Motor neuron (in vitro differentiated cells): ENCODE data around the gene CHRNB4. TPM values are rescaled to one million over a fixed set of nuclear protein-coding genes. Genes with fewer than 3 reads are reported as not detected.

ENCODE experiments used
- ATAC-seq, 8 experiments: fragments of 200-7000 bp; cut with Tn5 transposase; replicated peaks in 6 of 8; 2 replicates each; pipeline ENCODE4 v1.8.0; 2021; ENCODE audit warnings: mild to moderate bottlenecking in 8 of 8, moderate library complexity in 8 of 8
- H3K27ac ChIP-seq, 2 donors: fragments of 250-450 bp; sonication (Bioruptor Pico); 2 replicates each; pipeline ENCODE4 v1.9.0; 2021; ENCODE audit warnings: antibody characterized with exemption in 2 of 2, mild to moderate bottlenecking in 2 of 2, moderate library complexity in 1 of 2
- H3K4me1 ChIP-seq, 2 donors: fragments of 250-450 bp; sonication (Bioruptor Pico); replicated peaks in 1 of 2; 2 replicates each; pipeline ENCODE4 v1.6.1; 2021; ENCODE audit warnings: antibody characterized with exemption in 2 of 2, mild to moderate bottlenecking in 2 of 2, moderate library complexity in 1 of 2
- H3K4me3 ChIP-seq, 5 donors: fragments of 250-450 bp; sonication (Bioruptor Pico); 2 replicates each; pipeline ENCODE4 v1.9.0; 2021; ENCODE audit warnings: antibody characterized with exemption in 5 of 5, mild to moderate bottlenecking in 5 of 5, moderate library complexity in 4 of 5
- WGBS, 10 experiments: fragments of 450-650 bp; shearing (Covaris generic); methylation state at CpG; one replicate each; pipeline ENCODE4 v1.0.0; 2022; 5-methylcytosine and 5-hydroxymethylcytosine counted together
- in situ Hi-C, 9 experiments: fragments of 400-800 bp; cut with MboI; loops; one replicate each; pipeline ENCODE4 v1.15.0; 2021; ENCODE audit warnings: low sequenced_read_pairs in 9 of 9, low pct_unique_long_range_greater_than_20kb in 2 of 9; ENCODE audit not compliant: unreplicated experiment in 9 of 9
- total RNA-seq, 8 experiments: library from RNA; unstranded; fragments of 300-600 nt; gene quantifications; 2 replicates each; pipeline versions ENCODE4 v1.2.3 to v1.2.4, GENCODE V29; 2022

Gene CHRNB4
- total RNA-seq, 8 experiments from 2014 or later = 0.31 to 8.7 (median 3.4) TPM

DNA sequence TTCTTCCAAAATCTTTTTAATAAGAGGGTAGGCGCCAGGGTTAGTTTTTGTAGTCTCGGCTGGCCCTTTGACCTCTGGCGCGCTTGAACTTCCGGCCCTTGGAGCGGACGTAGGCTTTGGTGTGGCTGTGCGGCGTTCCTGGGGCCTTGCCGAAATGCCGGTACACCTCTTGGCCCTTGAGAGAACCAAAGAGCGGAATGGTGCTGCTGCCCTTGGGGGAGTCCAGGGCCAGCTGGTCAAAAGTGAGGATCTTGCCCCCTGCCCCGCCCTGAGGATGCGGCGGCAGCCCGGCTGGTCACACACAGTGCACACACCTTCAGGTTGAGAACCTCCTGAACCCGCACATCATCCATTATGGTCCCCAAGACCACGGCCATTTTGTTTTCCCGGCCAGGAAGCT is 20.0 kb upstream of the CHRNB4 start:
- Histone ChIP-seq H3K4me1 (peaks cover 0 to 6% of the 10 kb centered on the region in 2 donors), H3K27ac (no peak overlapping the region), H3K4me3 (no peak overlapping the region)
- 33 to 98% (median 92%) methylated on average over 1 to 13 of the region's 19 CpGs; no CpG with 5 or more reads in 1 of the 10 experiments for WGBS, 10 experiments
- no peak for ATAC-seq
- in situ Hi-C loops = no loop called here

DNA sequence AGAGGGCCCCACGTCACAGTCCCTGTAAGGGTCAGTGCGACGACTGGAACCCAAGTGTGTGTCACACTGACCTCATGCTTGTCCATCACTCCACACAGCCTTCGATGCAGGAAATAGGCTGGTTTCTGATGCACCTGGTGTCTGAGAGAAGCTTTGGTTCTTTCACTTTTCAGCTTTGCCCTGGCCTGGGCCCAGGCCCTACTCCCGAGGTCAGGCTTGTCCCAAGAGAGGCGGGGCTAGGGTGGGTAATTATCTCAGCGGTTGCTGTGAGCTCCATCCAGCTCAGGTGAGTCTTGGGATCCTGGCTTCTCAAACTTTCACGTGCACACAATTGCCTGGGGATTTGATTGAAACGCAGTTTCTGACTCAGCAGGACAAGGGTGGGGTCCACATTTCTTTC is 19.6 kb upstream of the CHRNB4 start:
- ATAC-seq = no peak

GRCh38 chr15:78658823-78659222 is 17.8 kb upstream of the CHRNB4 start:
- H3K27ac ChIP-seq = no peak overlapping the region
- no peak for ATAC-seq
- H3K4me3 ChIP-seq = no peak overlapping the region
- in situ Hi-C loops = no loop called here
- H3K4me1 ChIP-seq = peaks cover 0 to 6% of the 10 kb centered on the region in 2 donors

More for the DNA sequence above, 19.6 kb upstream of the CHRNB4 start:
- 12 to 90% (median 63%) methylated on average over 2 to 6 of the region's 9 CpGs; no CpG with 5 or more reads in 4 of the 10 experiments for WGBS, 10 experiments
- Histone ChIP-seq H3K4me3 (no peak overlapping the region), H3K27ac (no peak overlapping the region), H3K4me1 (peaks cover 0 to 6% of the 10 kb centered on the region in 2 donors)
- in situ Hi-C loops = no loop called here

- in situ Hi-C loops = no loop called here
- Histone ChIP-seq H3K4me1 (peaks cover 7 to 10% of the 10 kb centered on the region in 2 donors), H3K4me3 (no peak overlapping the region), H3K27ac (no peak overlapping the region)
- ATAC-seq = no peak
- 0 to 90% (median 81%) methylated on average over 1 to 4 of the region's 4 CpGs; no CpG with 5 or more reads in 3 of the 10 experiments for WGBS, 10 experiments
These were observed 13.3 kb upstream of the CHRNB4 start for GRCh38 chr15:78654272-78654671.

DNA sequence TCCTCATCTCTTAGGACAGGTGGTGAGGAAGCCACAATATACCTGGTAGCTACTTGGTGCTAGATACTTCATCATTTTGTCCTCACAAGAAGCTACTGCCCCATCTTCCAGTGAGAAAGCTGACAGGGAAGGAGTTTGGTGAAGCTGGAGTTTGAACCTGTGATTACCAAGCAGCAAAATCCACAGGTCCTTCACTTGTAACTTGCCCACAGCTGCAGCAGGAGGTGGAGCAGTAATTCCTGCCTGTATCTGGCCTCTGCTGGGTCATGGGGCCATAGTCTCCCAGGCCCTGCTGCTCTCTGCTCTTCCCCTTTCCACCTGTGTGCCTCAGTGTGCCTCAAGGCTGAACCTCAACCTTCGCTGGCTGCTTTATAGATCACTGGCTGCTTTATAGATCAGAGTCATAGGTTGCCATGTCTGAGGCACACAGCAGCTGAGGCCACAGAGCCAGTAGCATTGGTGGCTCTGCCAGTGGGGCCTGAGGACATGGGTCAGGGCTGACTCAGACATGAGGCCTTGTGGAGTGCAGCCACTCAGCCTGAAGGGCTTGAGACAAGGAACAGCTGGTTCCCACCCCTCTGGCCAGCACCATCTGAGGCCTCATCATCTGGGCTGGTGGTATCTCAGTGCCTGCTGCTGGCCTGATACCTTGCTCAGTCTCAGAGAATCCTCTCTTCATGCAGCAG is 11.1 kb upstream of the CHRNB4 start:
- Histone ChIP-seq H3K4me3 (no peak overlapping the region), H3K27ac (no peak overlapping the region), H3K4me1 (peaks cover 10 to 13% of the 10 kb centered on the region in 2 donors)
- ATAC-seq = peak in 2 of 8 experiments; percentile 36 to 67
- in situ Hi-C loops = no loop called here
- WGBS, 10 experiments = 86 to 100% methylated on average over 1 of the region's 1 CpG; no CpG with 5 or more reads in 8 of the 10 experiments

- no peak overlapping the region for H3K27ac ChIP-seq
- ATAC-seq = peak in 1 of 8 experiments; percentile 16
- WGBS, 10 experiments = 40 to 83% (median 54%) methylated on average over 1 to 2 of the region's 3 CpGs; no CpG with 5 or more reads in 6 of the 10 experiments
- in situ Hi-C loops = no loop called here
- H3K4me1 ChIP-seq = peaks cover 10 to 13% of the 10 kb centered on the region in 2 donors
- no peak overlapping the region for H3K4me3 ChIP-seq
These were observed 10.0 kb upstream of the CHRNB4 start for GRCh38 chr15:78651007-78651406.

DNA sequence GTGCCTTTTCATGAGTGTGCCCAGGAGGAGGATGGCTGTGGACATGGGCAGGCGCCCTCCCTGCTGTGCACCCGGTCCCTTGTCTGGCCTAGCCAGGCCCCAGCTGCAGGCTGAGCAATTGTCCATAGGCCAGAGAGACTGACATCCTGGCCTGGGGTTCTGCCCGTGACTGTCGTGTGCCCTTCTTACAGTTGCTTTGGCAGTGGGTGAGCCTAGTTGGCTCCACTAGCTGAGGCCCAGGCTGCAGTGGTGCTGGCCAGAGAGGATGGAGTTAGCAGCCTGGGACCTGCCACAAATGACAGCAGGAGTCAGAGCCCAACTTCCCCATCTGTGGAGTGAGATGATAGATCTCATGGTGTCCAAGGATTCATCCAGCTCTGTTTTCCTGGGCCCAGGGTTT is 9.0 kb upstream of the CHRNB4 start:
- peaks cover 10 to 13% of the 10 kb centered on the region in 2 donors for H3K4me1 ChIP-seq
- ATAC-seq = no peak
- no peak overlapping the region for H3K4me3 ChIP-seq
- 80 to 100% (median 91%) methylated on average over 2 to 3 of the region's 4 CpGs; no CpG with 5 or more reads in 4 of the 10 experiments for WGBS, 10 experiments
- no peak overlapping the region for H3K27ac ChIP-seq
- in situ Hi-C loops = no loop called here

- Histone ChIP-seq H3K27ac (no peak overlapping the region), H3K4me1 (peaks cover 12 to 19% of the 10 kb centered on the region in 2 donors), H3K4me3 (no peak overlapping the region)
- ATAC-seq = no peak
- WGBS, 10 experiments = 18 to 100% (median 90%) methylated on average over 1 to 4 of the region's 4 CpGs; no CpG with 5 or more reads in 2 of the 10 experiments
- in situ Hi-C loops = loop anchor here in 1 of 9 experiments (25.0 kb wide), 1 partner anchor 542 kb away; no protein-coding TSS in a partner anchor
These were observed 4.0 kb upstream of the CHRNB4 start for GRCh38 chr15:78645009-78645408.

GRCh38 chr15:78642331-78642730 is 1.3 kb upstream of the CHRNB4 start:
- peaks cover 21 to 25% of the 10 kb centered on the region in 2 donors for H3K4me1 ChIP-seq
- ATAC-seq = no peak
- no peak overlapping the region for H3K4me3 ChIP-seq
- in situ Hi-C loops = loop anchor here in 1 of 9 experiments (25.0 kb wide), 1 partner anchor 545 kb away; no protein-coding TSS in a partner anchor
- WGBS, 10 experiments = 60 to 100% (median 89%) methylated on average over 1 to 5 of the region's 5 CpGs; no CpG with 5 or more reads in 1 of the 10 experiments
- no peak overlapping the region for H3K27ac ChIP-seq

- in situ Hi-C loops = loop anchor here in 1 of 9 experiments (25.0 kb wide), 1 partner anchor 545 kb away; no protein-coding TSS in a partner anchor
- H3K4me1 ChIP-seq = peaks cover 21 to 26% of the 10 kb centered on the region in 2 donors
- H3K27ac ChIP-seq = no peak overlapping the region
- 20 to 100% (median 75%) methylated on average over 1 to 8 of the region's 11 CpGs; no CpG with 5 or more reads in 1 of the 10 experiments for WGBS, 10 experiments
- no peak for ATAC-seq
- H3K4me3 ChIP-seq = peak overlapping the region in 3 of 5 donors; percentile 47 to 56 (median 48)
These were observed 802 bp upstream of the CHRNB4 start for GRCh38 chr15:78641749-78642275.

DNA sequence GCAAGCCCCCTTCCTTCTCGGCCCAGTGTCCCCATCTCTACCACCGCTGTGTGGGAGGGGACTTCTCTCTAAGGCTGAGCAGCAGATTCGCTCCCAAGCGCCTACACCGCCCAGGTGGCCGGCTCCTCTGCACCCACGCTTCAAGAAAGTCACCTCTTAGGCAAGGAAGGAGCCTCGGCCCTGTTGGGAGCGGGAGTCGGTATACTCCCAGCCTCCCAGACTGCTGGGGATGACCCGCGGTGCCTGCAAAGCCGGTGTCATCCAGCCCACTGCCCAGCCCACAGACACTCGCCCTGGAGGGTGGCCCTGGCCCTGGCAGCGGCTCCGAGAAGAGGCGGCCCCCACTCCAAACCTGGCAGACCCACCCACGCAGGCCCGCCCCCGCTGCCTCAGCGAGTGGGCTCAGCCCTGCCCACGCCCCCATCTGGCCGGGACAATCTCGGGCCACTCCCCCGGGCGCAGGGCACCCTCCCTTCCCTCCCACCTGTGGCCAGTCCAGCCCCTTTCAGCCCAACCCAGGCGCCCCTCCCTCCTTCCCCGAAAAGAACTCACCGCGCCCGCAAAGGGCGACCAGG is 396 bp downstream of the CHRNB4 start:
- peak; percentile 18 to 60 (median 54) for ATAC-seq
- in situ Hi-C loops = loop anchor here in 1 of 9 experiments (25.0 kb wide), 1 partner anchor 547 kb away; no protein-coding TSS in a partner anchor
- Histone ChIP-seq H3K27ac (no peak overlapping the region), H3K4me3 (peak overlapping the region; percentile 41 to 56 (median 48)), H3K4me1 (peaks cover 21 to 26% of the 10 kb centered on the region in 2 donors)
- 59 to 60% methylated on average over 2 to 3 of the region's 32 CpGs; no CpG with 5 or more reads in 8 of the 10 experiments for WGBS, 10 experiments

- H3K27ac ChIP-seq = no peak overlapping the region
- 0% methylated on average over 1 of the region's 4 CpGs; no CpG with 5 or more reads in 6 of the 10 experiments for WGBS, 10 experiments
- ATAC-seq = peak; percentile 24 to 77 (median 52)
- H3K4me3 ChIP-seq = no peak overlapping the region
- peaks cover 28 to 33% of the 10 kb centered on the region in 2 donors for H3K4me1 ChIP-seq
- in situ Hi-C loops = loop anchor here in 2 of 9 experiments (10.0 to 25.0 kb wide), 2 partner anchors 66 to 549 kb away; no protein-coding TSS in a partner anchor
These were observed 2.2 kb downstream of the CHRNB4 start for GRCh38 chr15:78638658-78639314.
